GM12872 (cell line): ENCODE measurements around the gene SUSD1.

Experiments
- TF ChIP-seq, protein P1 (sequence below): IDR thresholded peaks from 3 replicates; pipeline ENCODE4 v1.5.1; 2011; ENCODE audit warnings: low read depth, mild to moderate bottlenecking, low read length, moderate library complexity; ENCODE audit not compliant: insufficient read depth

SUSD1 gene

DNA sequence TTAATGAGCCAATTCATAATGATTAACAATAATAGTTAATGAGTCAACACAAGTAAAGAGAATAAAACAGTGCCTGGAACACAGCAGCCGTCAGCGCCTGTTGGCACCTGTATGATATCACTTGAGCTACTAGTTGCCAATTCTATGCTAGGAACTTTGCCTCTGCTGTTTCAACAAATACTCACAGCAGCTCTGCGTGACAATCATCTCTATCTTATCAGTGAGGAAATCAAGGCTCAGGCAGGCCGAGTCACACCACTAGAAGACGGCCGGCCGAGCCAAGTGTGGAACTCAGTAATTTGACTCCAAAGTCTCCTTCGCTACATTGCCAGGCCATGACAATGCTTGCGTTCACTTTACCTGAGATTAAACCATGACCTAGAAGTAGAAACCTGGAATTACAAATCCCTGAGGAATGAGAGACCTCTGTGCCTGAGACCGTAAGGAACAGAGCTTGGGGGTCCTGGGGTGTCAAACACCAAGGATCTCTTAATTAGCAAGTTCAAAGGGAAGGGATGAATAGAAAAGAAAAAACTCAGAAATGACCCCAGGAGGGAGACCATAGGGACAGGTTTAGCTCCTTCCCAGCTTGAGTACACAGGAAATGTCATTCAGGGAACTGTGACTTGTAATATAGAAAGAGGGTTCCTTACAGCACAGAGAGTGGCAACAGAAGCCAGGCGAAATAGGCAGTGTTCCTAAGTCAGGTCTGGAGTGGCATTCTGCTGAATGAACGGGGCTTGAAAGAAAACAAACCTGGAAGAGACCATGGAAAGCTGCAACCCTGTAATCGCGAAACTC is 109.1 kb downstream of the SUSD1 start:
- TF ChIP-seq, protein P1, sequence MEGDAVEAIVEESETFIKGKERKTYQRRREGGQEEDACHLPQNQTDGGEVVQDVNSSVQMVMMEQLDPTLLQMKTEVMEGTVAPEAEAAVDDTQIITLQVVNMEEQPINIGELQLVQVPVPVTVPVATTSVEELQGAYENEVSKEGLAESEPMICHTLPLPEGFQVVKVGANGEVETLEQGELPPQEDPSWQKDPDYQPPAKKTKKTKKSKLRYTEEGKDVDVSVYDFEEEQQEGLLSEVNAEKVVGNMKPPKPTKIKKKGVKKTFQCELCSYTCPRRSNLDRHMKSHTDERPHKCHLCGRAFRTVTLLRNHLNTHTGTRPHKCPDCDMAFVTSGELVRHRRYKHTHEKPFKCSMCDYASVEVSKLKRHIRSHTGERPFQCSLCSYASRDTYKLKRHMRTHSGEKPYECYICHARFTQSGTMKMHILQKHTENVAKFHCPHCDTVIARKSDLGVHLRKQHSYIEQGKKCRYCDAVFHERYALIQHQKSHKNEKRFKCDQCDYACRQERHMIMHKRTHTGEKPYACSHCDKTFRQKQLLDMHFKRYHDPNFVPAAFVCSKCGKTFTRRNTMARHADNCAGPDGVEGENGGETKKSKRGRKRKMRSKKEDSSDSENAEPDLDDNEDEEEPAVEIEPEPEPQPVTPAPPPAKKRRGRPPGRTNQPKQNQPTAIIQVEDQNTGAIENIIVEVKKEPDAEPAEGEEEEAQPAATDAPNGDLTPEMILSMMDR: no peak

- TF ChIP-seq, protein P1: no peak
Measured at GRCh38 chr9:112064871-112065270, 110.2 kb downstream of the SUSD1 start.

GRCh38 chr9:112063586-112063985 is 111.5 kb downstream of the SUSD1 start:
- TF ChIP-seq, protein P1: no peak

GRCh38 chr9:112063151-112063550 is 111.9 kb downstream of the SUSD1 start:
- TF ChIP-seq, protein P1: no peak

DNA sequence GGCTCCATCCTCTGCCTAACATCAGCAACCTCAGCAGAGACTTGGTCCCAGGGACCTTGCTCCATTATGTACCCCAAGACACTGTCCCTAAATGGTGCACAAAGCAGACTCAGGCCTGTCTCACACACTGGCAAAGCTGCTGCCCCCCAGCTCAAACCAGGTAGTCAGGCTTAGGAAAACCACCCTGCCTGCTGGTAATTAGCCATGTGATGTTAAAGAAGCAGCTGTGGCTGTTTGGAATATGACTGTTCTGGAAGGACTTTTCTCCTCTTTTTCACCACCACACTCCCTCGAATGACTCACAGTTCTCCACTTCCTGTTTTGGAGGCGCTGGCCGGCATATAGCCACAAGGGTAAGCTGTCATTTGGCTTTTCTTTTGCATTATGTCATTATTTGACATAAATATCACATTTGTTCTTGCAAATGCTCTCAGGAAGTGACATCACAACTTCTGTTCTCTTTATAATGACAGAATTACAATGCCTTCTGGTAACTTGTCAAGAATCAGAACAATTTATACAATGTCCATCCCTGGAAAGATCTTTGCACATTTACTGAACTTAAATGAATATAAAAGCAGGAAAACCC is 113.9 kb downstream of the SUSD1 start:
- TF ChIP-seq, protein P1: no peak

DNA sequence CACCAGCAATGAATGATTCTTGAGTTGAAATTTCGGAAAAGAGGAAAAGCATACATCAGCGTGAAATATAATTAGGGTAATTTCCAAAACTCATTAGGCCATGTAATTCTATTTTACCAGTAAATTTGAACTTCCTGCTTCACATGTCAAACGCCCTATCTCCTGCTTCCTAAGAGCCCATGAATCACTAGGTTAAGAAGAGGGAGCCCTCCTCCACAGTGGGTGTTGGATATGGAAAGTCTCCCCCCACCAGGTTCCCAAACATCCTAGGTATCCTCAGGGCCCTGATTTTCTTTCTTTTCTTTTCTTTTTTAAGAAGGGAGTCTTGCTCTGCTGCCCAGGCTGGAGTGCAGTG is 115.2 kb downstream of the SUSD1 start:
- TF ChIP-seq, protein P1: no peak

- TF ChIP-seq, protein P1: no peak
Measured at GRCh38 chr9:112059145-112059965, 115.7 kb downstream of the SUSD1 start.
